H1 (cell line): Measurements from ENCODE around the gene OR2W1. TPM values are rescaled to one million over a fixed set of nuclear protein-coding genes. Genes with fewer than 3 reads are reported as not detected.

Experiments
- CTCF ChIA-PET: fragments of 300-600 bp; sonication (Branson Sonifier 250); formaldehyde crosslinking; loops from one replicate; lab custom pipeline; 2021; ENCODE audit not compliant: partially characterized antibody; lab: Charles Lee
- POLR2A ChIA-PET: fragments of 300-600 bp; sonication (Branson Sonifier 250); formaldehyde crosslinking; loops from one replicate; lab custom pipeline; 2021; ENCODE audit warnings: inconsistent platforms; ENCODE audit not compliant: partially characterized antibody; lab: Charles Lee
- DNase-seq, 2 experiments: peaks; one replicate each; pipeline versions ENCODE4 v3.0.0 to v3.0.0-alpha.2; 2010 to 2022; ENCODE audit warnings: low spot score in 2 of 2, low read depth in 1 of 2, mixed read lengths in 1 of 2
- FAIRE-seq: peaks from 2 replicates; lab custom pipeline; 2011; peaks lifted over from hg19 to GRCh38; lab: Jason Lieb, UNC
- H2AFZ ChIP-seq: 2 replicates; pipeline ENCODE4 v1.8.1; 2012; ENCODE audit warnings: low read length, inconsistent platforms
- H2AK5ac ChIP-seq: 2 replicates; pipeline ENCODE4 v1.6.1; 2013; ENCODE audit warnings: low read depth, low read length
- H2BK120ac ChIP-seq: replicated peaks from 2 replicates; pipeline ENCODE3; 2013; ENCODE audit warnings: low read depth, low read length, inconsistent platforms
- H2BK12ac ChIP-seq: 2 replicates; pipeline ENCODE4 v1.6.1; 2013; ENCODE audit warnings: low read depth, low read length
- H2BK15ac ChIP-seq: 2 replicates; pipeline ENCODE4 v1.6.1; 2013; ENCODE audit warnings: low read length
- H2BK20ac ChIP-seq: 2 replicates; pipeline ENCODE4 v1.6.1; 2013; ENCODE audit warnings: low read length
- H2BK5ac ChIP-seq: 2 replicates; pipeline ENCODE4 v1.6.1; 2013; ENCODE audit warnings: low read depth, low read length
- H3K14ac ChIP-seq: 2 replicates; pipeline ENCODE4 v1.6.1; 2013; ENCODE audit warnings: inconsistent platforms; ENCODE audit not compliant: insufficient read length
- H3K18ac ChIP-seq: 2 replicates; pipeline ENCODE4 v1.6.1; 2013; ENCODE audit warnings: low read length; ENCODE audit errors: extremely low read depth
- H3K23ac ChIP-seq: 2 replicates; pipeline ENCODE4 v1.6.1; 2013; ENCODE audit warnings: inconsistent platforms; ENCODE audit not compliant: insufficient read length
- H3K23me2 ChIP-seq: 2 replicates; pipeline ENCODE4 v1.6.1; 2013; ENCODE audit warnings: low read depth, low read length
- H3K27ac ChIP-seq: 2 replicates; pipeline ENCODE4 v1.6.1; 2011; ENCODE audit warnings: low read depth, low read length, inconsistent platforms
- H3K27me3 ChIP-seq, 4 experiments: replicated peaks in 1 of 4; 1 replicate in 1 of 4; 2 replicates in 3 of 4; pipeline versions ENCODE4 v1.6.1 to v1.8.1; 2011 to 2013; ENCODE audit warnings: low read length in 3 of 4, mild to moderate bottlenecking in 3 of 4, inconsistent platforms in 2 of 4, mixed read lengths in 2 of 4, moderate library complexity in 1 of 4; ENCODE audit not compliant: control insufficient read depth in 3 of 4, insufficient read depth in 3 of 4; ENCODE audit errors: extremely low read depth in 1 of 4
- H3K36me3 ChIP-seq, 4 experiments: 2 replicates each; pipeline versions ENCODE4 v1.6.1 to v1.8.1; 2011 to 2013; ENCODE audit warnings: mild to moderate bottlenecking in 4 of 4, low read length in 3 of 4, moderate library complexity in 2 of 4, control low read depth in 1 of 4, inconsistent platforms in 1 of 4; ENCODE audit not compliant: insufficient read depth in 4 of 4, control insufficient read depth in 2 of 4
- H3K4ac ChIP-seq: replicated peaks from 2 replicates; pipeline ENCODE3; 2013; ENCODE audit warnings: low read length, low read depth, mixed read lengths, inconsistent platforms; ENCODE audit not compliant: insufficient read length
- H3K4me1 ChIP-seq, 4 experiments: replicated peaks in 1 of 4; 1 replicate in 1 of 4; 2 replicates in 3 of 4; pipeline versions ENCODE4 v1.6.1 to v1.8.1; 2011 to 2013; ENCODE audit warnings: low read length in 3 of 4, inconsistent platforms in 2 of 4, mixed read lengths in 1 of 4; ENCODE audit not compliant: insufficient read depth in 4 of 4, control insufficient read depth in 3 of 4
- H3K4me2 ChIP-seq, 2 experiments: 2 replicates each; pipeline versions ENCODE4 v1.6.1 to v1.8.1; 2011 to 2013; ENCODE audit warnings: low read depth in 2 of 2, low read length in 2 of 2, control low read depth in 1 of 2, inconsistent platforms in 1 of 2, mild to moderate bottlenecking in 1 of 2; ENCODE audit not compliant: insufficient read depth in 1 of 2
- H3K4me3 ChIP-seq, 4 experiments: fragments of 200-600, 300-600 bp in 1 of 4; sonication (generic), shearing (Covaris generic), sonication (Bioruptor Twin) in 1 of 4; 2 replicates each; pipeline versions ENCODE4 v1.5.1 to v1.8.1; 2011 to 2016; ENCODE audit warnings: low read length in 4 of 4, low read depth in 3 of 4, control low read depth in 2 of 4, inconsistent platforms in 2 of 4, mild to moderate bottlenecking in 2 of 4, mixed read lengths in 1 of 4, moderate library complexity in 1 of 4; ENCODE audit not compliant: insufficient read depth in 2 of 4; ENCODE audit errors: extremely low read depth in 1 of 4
- H3K56ac ChIP-seq: replicated peaks from 2 replicates; pipeline ENCODE3; 2013; ENCODE audit warnings: low read depth, mild to moderate bottlenecking, mixed read lengths, low read length, inconsistent platforms; ENCODE audit not compliant: insufficient read length
- H3K79me1 ChIP-seq: 2 replicates; pipeline ENCODE4 v1.6.1; 2013; ENCODE audit warnings: low read depth, low read length, control low read depth
- H3K79me2 ChIP-seq, 2 experiments: 2 replicates each; pipeline versions ENCODE4 v1.6.1 to v1.8.1; 2012 to 2013; ENCODE audit warnings: low read length in 2 of 2, mild to moderate bottlenecking in 2 of 2, inconsistent platforms in 1 of 2; ENCODE audit not compliant: insufficient read depth in 2 of 2, control insufficient read depth in 1 of 2
- H3K9ac ChIP-seq, 4 experiments: replicated peaks in 1 of 4; 1 replicate in 1 of 4; 2 replicates in 3 of 4; pipeline versions ENCODE4 v1.6.1 to v1.8.1; 2011 to 2013; ENCODE audit warnings: low read depth in 3 of 4, low read length in 3 of 4, control low read depth in 2 of 4, mild to moderate bottlenecking in 2 of 4, moderate library complexity in 2 of 4, inconsistent platforms in 1 of 4; ENCODE audit errors: extremely low read depth in 1 of 4
- H3K9me3 ChIP-seq, 2 experiments: 2 replicates each; pipeline versions ENCODE4 v1.6.1 to v1.8.1; 2012 to 2013; ENCODE audit warnings: mild to moderate bottlenecking in 2 of 2, moderate library complexity in 2 of 2, control low read depth in 1 of 2, inconsistent platforms in 1 of 2, low read depth in 1 of 2, low read length in 1 of 2, mixed read lengths in 1 of 2; ENCODE audit not compliant: insufficient read depth in 2 of 2
- H4K20me1 ChIP-seq, 2 experiments: replicated peaks in 1 of 2; 2 replicates each; pipeline versions ENCODE3 to v1.8.1; 2011 to 2013; ENCODE audit warnings: inconsistent platforms in 2 of 2, low read length in 2 of 2, mild to moderate bottlenecking in 1 of 2; ENCODE audit not compliant: insufficient read depth in 2 of 2, control insufficient read depth in 1 of 2
- H4K5ac ChIP-seq: 2 replicates; pipeline ENCODE4 v1.6.1; 2013; ENCODE audit warnings: low read length, low read depth, mixed read lengths, inconsistent platforms; ENCODE audit not compliant: insufficient read length
- H4K8ac ChIP-seq: 2 replicates; pipeline ENCODE4 v1.8.0; 2013; ENCODE audit warnings: mild to moderate bottlenecking, moderate library complexity, low read length, inconsistent platforms; ENCODE audit not compliant: insufficient read depth; ENCODE audit errors: extremely low read depth
- H4K91ac ChIP-seq: replicated peaks from 2 replicates; pipeline ENCODE3; 2013; ENCODE audit warnings: low read length, mixed read lengths, inconsistent platforms; ENCODE audit not compliant: insufficient read length
- CBX5 ChIP-seq: fragments of 300-800, 300-1000 bp; sonication (generic); IDR thresholded peaks from 2 replicates; pipeline ENCODE4 v1.7.1; 2016; ENCODE audit warnings: antibody characterized with exemption, low read length, low read depth
- CTBP2 ChIP-seq: IDR thresholded peaks from 2 replicates; pipeline ENCODE4 v1.7.0; 2011; ENCODE audit warnings: borderline replicate concordance, mild to moderate bottlenecking, moderate library complexity, mixed read lengths, low read length; ENCODE audit not compliant: insufficient read depth, insufficient read length
- EGR1 ChIP-seq: IDR thresholded peaks from 2 replicates; pipeline ENCODE4 v1.6.1; 2011; ENCODE audit warnings: low read depth, low read length, borderline replicate concordance
- KDM4A ChIP-seq: IDR thresholded peaks from one replicate; pipeline ENCODE4 v1.7.1; 2012; ENCODE audit warnings: low read depth, mild to moderate bottlenecking, moderate library complexity, low read length, inconsistent platforms; ENCODE audit not compliant: severe bottlenecking
- KDM5A ChIP-seq: fragments of 200-600 bp; IDR thresholded peaks from 2 replicates; pipeline ENCODE4 v1.7.1; 2012; ENCODE audit warnings: mild to moderate bottlenecking, low read length, inconsistent platforms, mixed read lengths
- PHF8 ChIP-seq: fragments of 200-600 bp; sonication (generic); conservative IDR thresholded peaks from 2 replicates; pipeline ENCODE4 v1.7.1; 2012; ENCODE audit warnings: low read depth, mild to moderate bottlenecking, inconsistent platforms, low read length, moderate library complexity
- POLR2AphosphoS5 ChIP-seq: IDR thresholded peaks from 2 replicates; pipeline ENCODE4 v1.6.1; 2011; ENCODE audit warnings: low read depth, low read length
- RBBP5 ChIP-seq: IDR thresholded peaks from 2 replicates; pipeline ENCODE4 v1.7.1; 2012; ENCODE audit warnings: low read depth, mild to moderate bottlenecking, inconsistent platforms, low read length, moderate library complexity, borderline replicate concordance
- SIN3A ChIP-seq, 2 experiments: IDR thresholded peaks in 1 of 2; conservative IDR thresholded peaks in 1 of 2; 2 replicates each; pipeline ENCODE4 v1.6.1; 2011 to 2012; ENCODE audit warnings: low read length in 2 of 2, improper control_type of control experiment in 1 of 2, low read depth in 1 of 2, mild to moderate bottlenecking in 1 of 2
- WGBS, 2 experiments: shearing (Covaris generic) in 1 of 2; methylation state at CpG; one replicate each; pipeline versions ENCODE4 v1.1.6 to v1.1.7; 2013 to 2015; ENCODE audit warnings: low lambda C conversion rate in 2 of 2, mixed read lengths in 2 of 2, inconsistent platforms in 1 of 2, low coverage in 1 of 2, missing lambda C conversion rate in 1 of 2; ENCODE audit not compliant: insufficient replicate concordance in 2 of 2, insufficient coverage in 1 of 2, insufficient read length in 1 of 2; ENCODE audit errors: extremely low coverage in 1 of 2, missing lambda C conversion rate in 1 of 2; 5-methylcytosine and 5-hydroxymethylcytosine counted together
- polyA plus RNA-seq, 7 experiments: library from polyadenylated mRNA; depleted of rRNA in 3 of 7; stranded (reverse) in 5 of 7; unstranded in 2 of 7; fragments of >200 nt in 5 of 7; fragments of 200-250 nt in 2 of 7; gene quantifications; 1 replicate in 5 of 7; 2 replicates in 1 of 7; 4 replicates in 1 of 7; pipeline versions ENCODE4 v1.2.1 to v1.2.3, GENCODE V29; 2011 to 2013; ENCODE audit warnings: missing spikeins in 2 of 7, mixed read lengths in 2 of 7
- total RNA-seq: library from RNA; stranded (reverse); fragmentation: NEBNext Ultra II Directional; extraction: Animal tissue kit (Norgen Biotek cat#: 25700); gene quantifications from 2 replicates; pipeline ENCODE4 v1.2.1, GENCODE V29; 2021
- TF ChIP-seq, protein P1 (sequence below): IDR thresholded peaks from 2 replicates; pipeline ENCODE4 v1.6.1; 2012; ENCODE audit warnings: inconsistent platforms
- TF ChIP-seq, protein P2 (sequence below): IDR thresholded peaks from 2 replicates; pipeline ENCODE4 v1.6.1; 2012; ENCODE audit warnings: inconsistent platforms

The OR2W1 gene
- total and polyA plus RNA-seq, 2 of the 8 experiments (the other 6 are each of a cell fraction or from before 2014, with no cell fraction given), result not detected

DNA sequence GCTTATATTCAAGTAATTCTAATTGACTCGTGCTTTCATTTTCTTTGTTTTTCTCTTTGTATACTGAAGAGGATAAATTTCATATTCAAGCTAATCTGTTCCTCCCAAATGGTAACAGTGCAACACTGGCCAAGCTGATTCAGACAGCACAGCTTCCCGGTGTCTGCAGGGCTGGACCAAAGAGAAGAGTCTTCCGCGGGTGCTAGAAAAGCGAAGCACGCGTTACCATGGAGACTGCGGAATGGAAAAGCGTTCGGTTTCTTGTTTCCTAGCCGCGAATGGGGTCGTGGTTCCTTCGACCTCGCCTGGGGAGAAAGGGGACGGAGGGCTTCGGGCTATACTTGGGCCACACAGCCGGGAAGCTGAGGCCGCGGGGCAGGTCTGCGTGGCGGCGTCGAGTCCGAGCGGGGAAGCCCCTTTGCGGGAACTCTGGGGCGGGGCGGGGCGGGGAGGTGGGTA, 33.7 kb downstream of the OR2W1 start:
- Histone ChIP-seq H2AFZ (peak overlapping the region; percentile 81), H3K4me1 (no peaks in the 10 kb centered on the region), H4K20me1 (peaks cover 0 to 2% of the 10 kb centered on the region in 2 experiments), H2BK120ac (no peak overlapping the region), H2BK12ac (0 out of 2 replicates have a peak overlapping the region, but pooled peaks have one; percentile 50), H3K23me2 (peaks cover 2% of the 10 kb centered on the region), H3K14ac (no peak overlapping the region), H2BK15ac (no peak overlapping the region), H2AK5ac (no peak overlapping the region), H3K23ac (no peak overlapping the region), H3K36me3 (no peaks in the 10 kb centered on the region), H3K9me3 (peaks cover 0 to 13% of the 10 kb centered on the region in 2 experiments; a peak in 1 of 4 replicates), H4K5ac (no peak overlapping the region), H3K79me1 (no peaks in the 10 kb centered on the region), H3K27ac (no peak overlapping the region), H3K4me3 (peak overlapping the region; percentile 49 to 65 (median 60)), H4K8ac (no peak overlapping the region), H3K79me2 (no peaks in the 10 kb centered on the region), H2BK5ac (no peak overlapping the region), H3K9ac (0 out of 7 replicates have a peak overlapping the region, but pooled peaks of 1 of the 4 experiments have one; percentile 5), H3K4me2 (peak overlapping the region; percentile 66 to 67), H3K18ac (no peak overlapping the region; the same call in 1 of the 2 replicates), H3K4ac (no peak overlapping the region), H3K56ac (no peak overlapping the region), H3K27me3 (peaks cover 0 to 11% (median 5%) of the 10 kb centered on the region in 4 experiments; a peak in 5 of 7 replicates), H4K91ac (no peak overlapping the region), H2BK20ac (no peak overlapping the region)
- peak; percentile 92 for FAIRE-seq
- 1% methylated on average over 30 of the region's 30 CpGs; no CpG with 5 or more reads in 1 of the 2 experiments for WGBS, 2 experiments
- peak in 1 of 2 experiments; percentile 73 for DNase-seq
- POLR2A ChIA-PET, result interaction anchor here (1.4 to 1.9 kb wide), 3 partner anchors 10 to 88 kb away, joined by 3 to 8 read pairs (median 4); partner anchors contain the start of gene TRIM27
- CTCF ChIA-PET, result interaction anchor here (0.7 kb wide), 1 partner anchor 21 kb away, joined by 3 read pairs; no protein-coding TSS in a partner anchor
- TF ChIP-seq CBX5 (no peak), RBBP5 (0 out of 2 replicates have a peak, but pooled peaks have one; percentile 41), EGR1 (no peak), POLR2AphosphoS5 (no peak), PHF8 (no peak), KDM4A (peak; percentile 48), SIN3A (conservative IDR thresholded peaks at IDR 0.05 in 1 of 2, IDR thresholded peaks at IDR 0.05 in 1 of 2; ENCODE audit: low read depth in 1 of 2, low read length in 2 of 2) (no peak), KDM5A (no peak), CTBP2 (no peak)
- TF ChIP-seq, protein P1, sequence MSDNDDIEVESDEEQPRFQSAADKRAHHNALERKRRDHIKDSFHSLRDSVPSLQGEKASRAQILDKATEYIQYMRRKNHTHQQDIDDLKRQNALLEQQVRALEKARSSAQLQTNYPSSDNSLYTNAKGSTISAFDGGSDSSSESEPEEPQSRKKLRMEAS, result peak; percentile 26; the same call in 1 of the 2 replicates
- TF ChIP-seq, protein P2, sequence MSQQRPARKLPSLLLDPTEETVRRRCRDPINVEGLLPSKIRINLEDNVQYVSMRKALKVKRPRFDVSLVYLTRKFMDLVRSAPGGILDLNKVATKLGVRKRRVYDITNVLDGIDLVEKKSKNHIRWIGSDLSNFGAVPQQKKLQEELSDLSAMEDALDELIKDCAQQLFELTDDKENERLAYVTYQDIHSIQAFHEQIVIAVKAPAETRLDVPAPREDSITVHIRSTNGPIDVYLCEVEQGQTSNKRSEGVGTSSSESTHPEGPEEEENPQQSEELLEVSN, result 0 out of 2 replicates have a peak, but pooled peaks have one; percentile 36
